ENCODE measurements around the gene RBM23.

GRCh38 chr14:22952418-22952817, 33.5 kb upstream of the RBM23 start:
- TF ChIP-seq, protein P1, sequence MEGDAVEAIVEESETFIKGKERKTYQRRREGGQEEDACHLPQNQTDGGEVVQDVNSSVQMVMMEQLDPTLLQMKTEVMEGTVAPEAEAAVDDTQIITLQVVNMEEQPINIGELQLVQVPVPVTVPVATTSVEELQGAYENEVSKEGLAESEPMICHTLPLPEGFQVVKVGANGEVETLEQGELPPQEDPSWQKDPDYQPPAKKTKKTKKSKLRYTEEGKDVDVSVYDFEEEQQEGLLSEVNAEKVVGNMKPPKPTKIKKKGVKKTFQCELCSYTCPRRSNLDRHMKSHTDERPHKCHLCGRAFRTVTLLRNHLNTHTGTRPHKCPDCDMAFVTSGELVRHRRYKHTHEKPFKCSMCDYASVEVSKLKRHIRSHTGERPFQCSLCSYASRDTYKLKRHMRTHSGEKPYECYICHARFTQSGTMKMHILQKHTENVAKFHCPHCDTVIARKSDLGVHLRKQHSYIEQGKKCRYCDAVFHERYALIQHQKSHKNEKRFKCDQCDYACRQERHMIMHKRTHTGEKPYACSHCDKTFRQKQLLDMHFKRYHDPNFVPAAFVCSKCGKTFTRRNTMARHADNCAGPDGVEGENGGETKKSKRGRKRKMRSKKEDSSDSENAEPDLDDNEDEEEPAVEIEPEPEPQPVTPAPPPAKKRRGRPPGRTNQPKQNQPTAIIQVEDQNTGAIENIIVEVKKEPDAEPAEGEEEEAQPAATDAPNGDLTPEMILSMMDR (IDR thresholded peaks at IDR 0.05; ENCODE audit: poor library complexity, severe bottlenecking) = no peak
- TF ChIP-seq SMC3 (conservative IDR thresholded peaks at IDR 0.05; ENCODE audit: poor library complexity) = no peak
- no peak for TF ChIP-seq POLR2AphosphoS5 (IDR thresholded peaks at IDR 0.05)
- no peak for TF ChIP-seq EZH2 (IDR thresholded peaks at IDR 0.05; ENCODE audit: borderline replicate concordance, insufficient read depth, low read length, poor library complexity, severe bottlenecking)
- TF ChIP-seq TAF1 (IDR thresholded peaks at IDR 0.05; ENCODE audit: low read depth) = no peak
- TF ChIP-seq EP300 (conservative IDR thresholded peaks at IDR 0.05; ENCODE audit: poor library complexity, severe bottlenecking) = no peak
- no peak for TF ChIP-seq RAD21 (conservative IDR thresholded peaks at IDR 0.05)
- TF ChIP-seq, protein P2, sequence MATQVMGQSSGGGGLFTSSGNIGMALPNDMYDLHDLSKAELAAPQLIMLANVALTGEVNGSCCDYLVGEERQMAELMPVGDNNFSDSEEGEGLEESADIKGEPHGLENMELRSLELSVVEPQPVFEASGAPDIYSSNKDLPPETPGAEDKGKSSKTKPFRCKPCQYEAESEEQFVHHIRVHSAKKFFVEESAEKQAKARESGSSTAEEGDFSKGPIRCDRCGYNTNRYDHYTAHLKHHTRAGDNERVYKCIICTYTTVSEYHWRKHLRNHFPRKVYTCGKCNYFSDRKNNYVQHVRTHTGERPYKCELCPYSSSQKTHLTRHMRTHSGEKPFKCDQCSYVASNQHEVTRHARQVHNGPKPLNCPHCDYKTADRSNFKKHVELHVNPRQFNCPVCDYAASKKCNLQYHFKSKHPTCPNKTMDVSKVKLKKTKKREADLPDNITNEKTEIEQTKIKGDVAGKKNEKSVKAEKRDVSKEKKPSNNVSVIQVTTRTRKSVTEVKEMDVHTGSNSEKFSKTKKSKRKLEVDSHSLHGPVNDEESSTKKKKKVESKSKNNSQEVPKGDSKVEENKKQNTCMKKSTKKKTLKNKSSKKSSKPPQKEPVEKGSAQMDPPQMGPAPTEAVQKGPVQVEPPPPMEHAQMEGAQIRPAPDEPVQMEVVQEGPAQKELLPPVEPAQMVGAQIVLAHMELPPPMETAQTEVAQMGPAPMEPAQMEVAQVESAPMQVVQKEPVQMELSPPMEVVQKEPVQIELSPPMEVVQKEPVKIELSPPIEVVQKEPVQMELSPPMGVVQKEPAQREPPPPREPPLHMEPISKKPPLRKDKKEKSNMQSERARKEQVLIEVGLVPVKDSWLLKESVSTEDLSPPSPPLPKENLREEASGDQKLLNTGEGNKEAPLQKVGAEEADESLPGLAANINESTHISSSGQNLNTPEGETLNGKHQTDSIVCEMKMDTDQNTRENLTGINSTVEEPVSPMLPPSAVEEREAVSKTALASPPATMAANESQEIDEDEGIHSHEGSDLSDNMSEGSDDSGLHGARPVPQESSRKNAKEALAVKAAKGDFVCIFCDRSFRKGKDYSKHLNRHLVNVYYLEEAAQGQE (IDR thresholded peaks at IDR 0.05; ENCODE audit: borderline replicate concordance) = no peak
- no peak for TF ChIP-seq MXI1 (conservative IDR thresholded peaks at IDR 0.05; ENCODE audit: poor library complexity, severe bottlenecking)
